OCI-M2 (cell line): ENCODE results near the gene CASD1.

ENCODE experiments used
- DNase-seq: peaks from one replicate; lab custom pipeline; 2025; ENCODE audit not compliant: unreplicated experiment; lab: John Stamatoyannopoulos, UW

CASD1 gene

GRCh38 chr7:94512735-94513564, 3.3 kb downstream of the CASD1 start:
- DNase-seq = no peak

GRCh38 chr7:94513565-94513860, 3.9 kb downstream of the CASD1 start:
- DNase-seq = no peak

- no peak for DNase-seq
Observed at GRCh38 chr7:94514140-94514889, 4.7 kb downstream of the CASD1 start.

- DNase-seq = no peak
Observed at GRCh38 chr7:94514917-94515316, 5.3 kb downstream of the CASD1 start.

GRCh38 chr7:94525923-94526322, 16.3 kb downstream of the CASD1 start:
- no peak for DNase-seq

GRCh38 chr7:94529516-94529915, 19.9 kb downstream of the CASD1 start:
- DNase-seq = no peak

GRCh38 chr7:94530109-94530508, 20.5 kb downstream of the CASD1 start:
- DNase-seq = no peak

- DNase-seq = no peak
Observed at GRCh38 chr7:94532676-94533075, 23.1 kb downstream of the CASD1 start.

GRCh38 chr7:94540428-94540827, 30.8 kb downstream of the CASD1 start:
- no peak for DNase-seq

- DNase-seq = no peak
Observed at GRCh38 chr7:94547126-94547525, 37.5 kb downstream of the CASD1 start.

- DNase-seq = no peak
Observed at GRCh38 chr7:94556028-94556427, 46.4 kb downstream of the CASD1 start.

- DNase-seq = no peak
Observed at GRCh38 chr7:94557215-94557614, 47.6 kb downstream of the CASD1 start.

- DNase-seq = no peak
Observed at GRCh38 chr7:94559972-94560371, 50.4 kb downstream of the CASD1 start.

GRCh38 chr7:94561841-94562514, 52.4 kb downstream of the CASD1 start:
- no peak for DNase-seq

GRCh38 chr7:94562525-94562924, 52.9 kb downstream of the CASD1 start:
- DNase-seq = no peak

GRCh38 chr7:94565247-94565894, 55.8 kb downstream of the CASD1 start:
- no peak for DNase-seq

GRCh38 chr7:94567396-94567795, 57.8 kb downstream of the CASD1 start:
- no peak for DNase-seq

GRCh38 chr7:94571816-94572215, 62.2 kb downstream of the CASD1 start:
- no peak for DNase-seq

- DNase-seq = no peak
Observed at GRCh38 chr7:94575646-94576045, 66.0 kb downstream of the CASD1 start.

- no peak for DNase-seq
Observed at GRCh38 chr7:94576316-94576715, 66.7 kb downstream of the CASD1 start.

- no peak for DNase-seq
Observed at GRCh38 chr7:94577357-94577756, 67.7 kb downstream of the CASD1 start.

- no peak for DNase-seq
Observed at GRCh38 chr7:94578614-94579013, 69.0 kb downstream of the CASD1 start.
